Raji (cell line): ENCODE measurements around the gene SMARCA5.

Experiments used
- POLR2A ChIP-seq: IDR thresholded peaks from 2 replicates; pipeline ENCODE4 v1.6.1; 2011; ENCODE audit warnings: low read depth, low read length, control low read depth; ENCODE audit not compliant: insufficient read depth

SMARCA5 gene

DNA sequence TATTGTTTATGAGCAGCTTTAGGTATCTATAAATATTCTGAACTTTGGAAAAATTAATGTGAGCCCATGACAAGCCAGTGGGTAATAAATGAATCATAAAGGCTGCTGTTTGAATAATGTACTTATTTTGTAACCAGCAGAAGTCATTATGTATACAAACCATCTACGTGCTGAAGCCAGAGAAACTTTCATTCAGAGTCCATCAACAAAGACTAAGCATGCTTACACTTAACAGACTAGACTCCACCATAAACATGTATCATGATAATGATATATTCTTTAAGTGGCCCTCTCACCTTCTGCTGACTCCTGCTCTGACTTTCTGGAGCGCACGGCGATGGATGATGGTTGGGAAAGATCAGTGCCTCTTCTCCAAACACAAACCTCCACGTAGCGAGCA is 72.0 kb downstream of the SMARCA5 start:
- no peak for TF ChIP-seq POLR2A

DNA sequence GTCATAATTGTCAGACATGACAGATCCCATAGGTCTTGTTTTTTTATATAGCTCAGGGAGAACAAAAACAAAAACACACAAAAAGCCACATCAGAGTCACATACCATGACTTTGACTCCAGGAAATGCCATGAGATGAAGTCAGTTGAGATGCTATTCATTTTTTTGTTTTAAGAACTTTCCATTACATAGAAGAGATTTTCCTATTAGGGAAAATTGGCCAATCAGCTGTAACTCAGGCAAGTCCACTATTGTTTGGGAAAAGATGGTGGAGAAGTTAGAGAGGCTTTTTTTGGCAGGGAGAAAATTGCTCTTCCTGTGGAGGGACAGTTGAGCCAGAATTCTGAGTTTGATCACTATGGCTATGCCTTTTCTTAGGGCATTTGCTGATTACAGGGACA is 72.6 kb downstream of the SMARCA5 start:
- no peak for TF ChIP-seq POLR2A

- TF ChIP-seq POLR2A = no peak
Observed at GRCh38 chr4:143587703-143588102, 74.2 kb downstream of the SMARCA5 start.

DNA sequence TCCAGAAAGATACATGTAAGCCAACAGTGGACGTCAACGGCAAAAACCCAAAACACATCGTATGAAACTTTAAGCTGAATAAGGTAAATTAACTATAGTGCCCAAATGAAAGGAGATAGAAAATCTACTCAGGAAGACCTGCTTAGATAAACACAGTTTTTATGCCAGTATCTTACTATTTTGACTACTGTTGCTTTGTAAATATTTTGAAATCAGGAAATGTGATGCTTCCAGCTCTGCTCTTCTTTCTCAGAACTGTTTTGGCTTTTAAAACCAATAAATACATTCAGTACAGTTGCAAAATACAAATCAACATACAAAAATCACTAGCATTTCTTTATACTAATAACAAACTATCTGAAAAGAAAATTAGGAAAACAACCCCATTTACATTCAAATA is 83.8 kb downstream of the SMARCA5 start:
- TF ChIP-seq POLR2A = no peak

- TF ChIP-seq POLR2A = no peak
Observed at GRCh38 chr4:143598816-143599215, 85.3 kb downstream of the SMARCA5 start.

- TF ChIP-seq POLR2A = no peak
Observed at GRCh38 chr4:143599827-143600226, 86.3 kb downstream of the SMARCA5 start.

GRCh38 chr4:143606480-143606879 is 93.0 kb downstream of the SMARCA5 start:
- no peak for TF ChIP-seq POLR2A
